HUES48 (cell line): ENCODE results near the gene COL4A2.

Experiments
- H3K27ac ChIP-seq: one replicate; pipeline ENCODE4 v1.7.0; 2013; ENCODE audit warnings: low read depth, low read length, inconsistent platforms
- H3K27me3 ChIP-seq: 2 replicates; pipeline ENCODE4 v1.6.1; 2013; ENCODE audit warnings: mild to moderate bottlenecking, low read length; ENCODE audit not compliant: control insufficient read depth, insufficient read depth
- H3K36me3 ChIP-seq: 2 replicates; pipeline ENCODE4 v1.6.1; 2013; ENCODE audit warnings: low read length; ENCODE audit not compliant: control insufficient read depth, insufficient read depth
- H3K4me1 ChIP-seq: 2 replicates; pipeline ENCODE4 v1.6.1; 2013; ENCODE audit warnings: mild to moderate bottlenecking, low read length; ENCODE audit not compliant: control insufficient read depth, insufficient read depth
- H3K4me3 ChIP-seq: 2 replicates; pipeline ENCODE4 v1.5.1; 2013; ENCODE audit warnings: mild to moderate bottlenecking, low read depth, low read length
- H3K9ac ChIP-seq: 2 replicates; pipeline ENCODE4 v1.6.1; 2013; ENCODE audit warnings: mild to moderate bottlenecking, low read depth, low read length, moderate library complexity
- H3K9me3 ChIP-seq: 2 replicates; pipeline ENCODE4 v1.6.1; 2013; ENCODE audit warnings: low read length; ENCODE audit not compliant: control insufficient read depth, insufficient read depth

COL4A2 gene

GRCh38 chr13:110283736-110284517 lies 23.2 kb upstream of the COL4A2 start:
- no peaks in the 10 kb centered on the region for H3K4me1 ChIP-seq
- H3K9ac ChIP-seq, result no peak overlapping the region
- H3K36me3 ChIP-seq, result no peaks in the 10 kb centered on the region
- no peaks in the 10 kb centered on the region for H3K27me3 ChIP-seq
- H3K9me3 ChIP-seq, result no peaks in the 10 kb centered on the region
- no peak overlapping the region for H3K27ac ChIP-seq
- H3K4me3 ChIP-seq, result no peak overlapping the region

- H3K27me3 ChIP-seq, result no peaks in the 10 kb centered on the region
- no peaks in the 10 kb centered on the region for H3K9me3 ChIP-seq
- no peaks in the 10 kb centered on the region for H3K36me3 ChIP-seq
- no peak overlapping the region for H3K27ac ChIP-seq
- H3K4me3 ChIP-seq, result no peak overlapping the region
- H3K9ac ChIP-seq, result no peak overlapping the region
- H3K4me1 ChIP-seq, result no peaks in the 10 kb centered on the region
Measured at GRCh38 chr13:110284779-110285484, 22.2 kb upstream of the COL4A2 start.

GRCh38 chr13:110285991-110286832 lies 20.9 kb upstream of the COL4A2 start:
- Histone ChIP-seq H3K27ac (no peak overlapping the region), H3K4me3 (no peak overlapping the region), H3K27me3 (no peaks in the 10 kb centered on the region), H3K4me1 (no peaks in the 10 kb centered on the region), H3K36me3 (no peaks in the 10 kb centered on the region), H3K9ac (no peak overlapping the region), H3K9me3 (no peaks in the 10 kb centered on the region)

GRCh38 chr13:110286833-110287819 lies 20.0 kb upstream of the COL4A2 start:
- no peak overlapping the region for H3K9ac ChIP-seq
- no peaks in the 10 kb centered on the region for H3K4me1 ChIP-seq
- no peak overlapping the region for H3K4me3 ChIP-seq
- no peaks in the 10 kb centered on the region for H3K27me3 ChIP-seq
- no peaks in the 10 kb centered on the region for H3K36me3 ChIP-seq
- H3K9me3 ChIP-seq, result no peaks in the 10 kb centered on the region
- no peak overlapping the region for H3K27ac ChIP-seq

GRCh38 chr13:110289174-110289573 lies 17.9 kb upstream of the COL4A2 start:
- Histone ChIP-seq H3K9me3 (no peaks in the 10 kb centered on the region), H3K27me3 (no peaks in the 10 kb centered on the region), H3K4me1 (no peaks in the 10 kb centered on the region), H3K9ac (no peak overlapping the region), H3K36me3 (no peaks in the 10 kb centered on the region), H3K27ac (no peak overlapping the region), H3K4me3 (no peak overlapping the region)

- no peaks in the 10 kb centered on the region for H3K27me3 ChIP-seq
- no peak overlapping the region for H3K27ac ChIP-seq
- H3K4me1 ChIP-seq, result no peaks in the 10 kb centered on the region
- no peaks in the 10 kb centered on the region for H3K9me3 ChIP-seq
- no peak overlapping the region for H3K9ac ChIP-seq
- H3K36me3 ChIP-seq, result no peaks in the 10 kb centered on the region
- H3K4me3 ChIP-seq, result no peak overlapping the region
Measured at GRCh38 chr13:110289661-110290060, 17.4 kb upstream of the COL4A2 start.

GRCh38 chr13:110290153-110290552 lies 16.9 kb upstream of the COL4A2 start:
- H3K4me1 ChIP-seq, result no peaks in the 10 kb centered on the region
- H3K27ac ChIP-seq, result no peak overlapping the region
- H3K4me3 ChIP-seq, result no peak overlapping the region
- no peaks in the 10 kb centered on the region for H3K9me3 ChIP-seq
- H3K9ac ChIP-seq, result no peak overlapping the region
- no peaks in the 10 kb centered on the region for H3K36me3 ChIP-seq
- no peaks in the 10 kb centered on the region for H3K27me3 ChIP-seq

- no peak overlapping the region for H3K9ac ChIP-seq
- no peaks in the 10 kb centered on the region for H3K9me3 ChIP-seq
- H3K4me1 ChIP-seq, result no peaks in the 10 kb centered on the region
- H3K27ac ChIP-seq, result no peak overlapping the region
- no peaks in the 10 kb centered on the region for H3K36me3 ChIP-seq
- no peaks in the 10 kb centered on the region for H3K27me3 ChIP-seq
- no peak overlapping the region for H3K4me3 ChIP-seq
Measured at GRCh38 chr13:110290826-110291225, 16.3 kb upstream of the COL4A2 start.

- H3K27ac ChIP-seq, result no peak overlapping the region
- H3K27me3 ChIP-seq, result no peaks in the 10 kb centered on the region
- H3K9me3 ChIP-seq, result no peaks in the 10 kb centered on the region
- no peaks in the 10 kb centered on the region for H3K4me1 ChIP-seq
- no peak overlapping the region for H3K9ac ChIP-seq
- no peak overlapping the region for H3K4me3 ChIP-seq
- no peaks in the 10 kb centered on the region for H3K36me3 ChIP-seq
Measured at GRCh38 chr13:110291286-110291685, 15.8 kb upstream of the COL4A2 start.

GRCh38 chr13:110293037-110293436 lies 14.0 kb upstream of the COL4A2 start:
- Histone ChIP-seq H3K9ac (no peak overlapping the region), H3K36me3 (no peaks in the 10 kb centered on the region)

More at GRCh38 chr13:110293037-110293436, 14.0 kb upstream of the COL4A2 start:
- H3K27me3 ChIP-seq, result no peaks in the 10 kb centered on the region
- H3K9me3 ChIP-seq, result no peaks in the 10 kb centered on the region
- no peak overlapping the region for H3K4me3 ChIP-seq
- no peak overlapping the region for H3K27ac ChIP-seq
- peaks cover 1% of the 10 kb centered on the region; the same call in 1 of the 2 replicates for H3K4me1 ChIP-seq
